Lower leg skin (tissue), 3 donors: ENCODE data around the gene CDYL2.

Source experiments
- CTCF ChIP-seq, 3 donors: fragments of 450-650 bp; IDR thresholded peaks; one replicate each; pipeline ENCODE4 v1.5.1; 2016; ENCODE audit warnings: antibody characterized with exemption in 3 of 3, mild to moderate bottlenecking in 3 of 3, moderate library complexity in 2 of 3
- POLR2A ChIP-seq, 2 donors: fragments of 450-650 bp; IDR thresholded peaks; one replicate each; pipeline ENCODE4 v1.6.1; 2016 to 2017; ENCODE audit warnings: antibody characterized with exemption in 2 of 2, mild to moderate bottlenecking in 1 of 2, moderate library complexity in 1 of 2

GRCh38 chr16:80665356-80665755 lies 139.0 kb downstream of the CDYL2 start:
- no peak for TF ChIP-seq CTCF (IDR thresholded peaks at IDR 0.05)
- no peak for TF ChIP-seq POLR2A (IDR thresholded peaks at IDR 0.05)
